Common myeloid progenitor, CD34-positive (primary cell): Measurements from ENCODE around the gene ADAM15.

Experiments used
- CTCF ChIA-PET: fragments of 350-600 bp; sonication (Branson Sonifier 250); formaldehyde crosslinking; loops from one replicate; lab custom pipeline; 2021; ENCODE audit warnings: antibody characterized with exemption; lab: Charles Lee
- POLR2A ChIA-PET: fragments of 350-600 bp; sonication (Branson Sonifier 250); formaldehyde crosslinking; loops from one replicate; lab custom pipeline; 2021; ENCODE audit warnings: antibody characterized with exemption; lab: Charles Lee
- DNase-seq, 3 donors: peaks; one replicate each; pipeline versions ENCODE4 v3.0.0 to v3.0.0-alpha.2; 2013
- H3K27ac ChIP-seq, 2 experiments: 1 replicate in 1 of 2; 2 replicates in 1 of 2; pipeline ENCODE4 v1.7.0; 2013; ENCODE audit warnings: inconsistent platforms in 2 of 2, low read length in 2 of 2, mild to moderate bottlenecking in 2 of 2, low read depth in 1 of 2, moderate library complexity in 1 of 2; ENCODE audit not compliant: severe bottlenecking in 2 of 2, insufficient read depth in 1 of 2, poor library complexity in 1 of 2
- H3K27me3 ChIP-seq, 5 experiments: replicated peaks in 2 of 5; 1 replicate in 3 of 5; 2 replicates in 2 of 5; pipeline versions ENCODE4 v1.6.1 to v1.7.0; 2013; ENCODE audit warnings: low read length in 4 of 5, mild to moderate bottlenecking in 2 of 5, moderate library complexity in 2 of 5, inconsistent platforms in 1 of 5; ENCODE audit not compliant: insufficient read depth in 5 of 5, control insufficient read depth in 4 of 5
- H3K36me3 ChIP-seq, 4 experiments: 1 replicate in 2 of 4; 2 replicates in 2 of 4; pipeline versions ENCODE4 v1.6.1 to v1.7.0; 2013; ENCODE audit warnings: low read length in 3 of 4, control low read depth in 1 of 4, mild to moderate bottlenecking in 1 of 4; ENCODE audit not compliant: control insufficient read depth in 4 of 4, insufficient read depth in 4 of 4
- H3K4me1 ChIP-seq, 4 experiments: 1 replicate in 3 of 4; 2 replicates in 1 of 4; pipeline versions ENCODE4 v1.6.1 to v1.7.1; 2013; ENCODE audit warnings: low read length in 3 of 4, mild to moderate bottlenecking in 3 of 4, control low read depth in 1 of 4, inconsistent platforms in 1 of 4, moderate library complexity in 1 of 4; ENCODE audit not compliant: control insufficient read depth in 4 of 4, insufficient read depth in 4 of 4; ENCODE audit errors: control extremely low read depth in 1 of 4
- H3K4me3 ChIP-seq, 7 experiments: 1 replicate in 4 of 7; 2 replicates in 3 of 7; pipeline versions ENCODE4 v1.5.1 to v1.7.0; 2013; ENCODE audit warnings: mild to moderate bottlenecking in 7 of 7, low read length in 6 of 7, moderate library complexity in 6 of 7, inconsistent platforms in 2 of 7, low read depth in 2 of 7, control low read depth in 1 of 7; ENCODE audit not compliant: insufficient read depth in 4 of 7, control insufficient read depth in 1 of 7; ENCODE audit errors: extremely low read depth in 1 of 7
- H3K9me3 ChIP-seq, 5 experiments: 1 replicate in 4 of 5; 2 replicates in 1 of 5; pipeline versions ENCODE4 v1.6.1 to v1.7.1; 2013; ENCODE audit warnings: low read length in 4 of 5, mild to moderate bottlenecking in 2 of 5, inconsistent platforms in 1 of 5, low read depth in 1 of 5, moderate library complexity in 1 of 5; ENCODE audit not compliant: control insufficient read depth in 4 of 5, insufficient read depth in 2 of 5; ENCODE audit errors: control extremely low read depth in 1 of 5
- WGBS: methylation state at CpG from one replicate; pipeline ENCODE4 v1.1.5; 2013; ENCODE audit not compliant: insufficient coverage; 5-methylcytosine and 5-hydroxymethylcytosine counted together

Gene ADAM15

GRCh38 chr1:155022136-155022926, 28.8 kb upstream of the ADAM15 start:
- Histone ChIP-seq H3K36me3 (no peaks in the 10 kb centered on the region), H3K27me3 (no peaks in the 10 kb centered on the region), H3K9me3 (no peaks in the 10 kb centered on the region), H3K4me1 (peaks cover 0 to 13% (median 10%) of the 10 kb centered on the region in 4 experiments), H3K27ac (no peak overlapping the region), H3K4me3 (no peak overlapping the region)
- ChIA-PET CTCF (interaction anchor here (0.9 to 12.4 kb wide), 12 partner anchors 8 to 63 kb away, joined by 3 to 233 read pairs (median 4); partner anchors contain the start of genes LENEP, SHC1 and ZBTB7B), POLR2A (no interaction called here)
- no peak for DNase-seq
- WGBS = 95% methylated on average over 4 of the region's 8 CpGs

DNA sequence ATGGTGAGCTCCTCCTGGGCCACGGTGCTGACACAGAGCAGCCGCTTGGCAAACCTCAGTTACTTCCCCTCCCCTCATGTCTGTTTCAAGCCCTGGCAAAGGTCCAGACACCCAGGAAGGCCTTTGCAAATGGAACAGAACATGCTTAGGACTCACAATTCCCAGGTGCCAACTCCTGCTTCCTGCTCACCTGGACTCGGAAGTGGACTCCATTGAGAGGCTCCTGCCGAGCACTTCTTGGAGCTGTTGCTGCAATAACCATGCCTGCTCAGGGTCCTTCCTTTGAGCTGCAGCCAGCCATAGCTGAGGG, 28.2 kb upstream of the ADAM15 start:
- H3K4me3 ChIP-seq = no peak overlapping the region
- WGBS = 80% methylated on average over 4 of the region's 4 CpGs
- no peaks in the 10 kb centered on the region for H3K36me3 ChIP-seq
- no peaks in the 10 kb centered on the region for H3K9me3 ChIP-seq
- H3K27ac ChIP-seq = no peak overlapping the region
- ChIA-PET CTCF (interaction anchor here (0.9 to 12.4 kb wide), 11 partner anchors 8 to 62 kb away, joined by 3 to 233 read pairs (median 4); partner anchors contain the start of genes LENEP, SHC1 and ZBTB7B), POLR2A (no interaction called here)
- no peak for DNase-seq
- peaks cover 0 to 8% (median 5%) of the 10 kb centered on the region in 4 experiments for H3K4me1 ChIP-seq
- H3K27me3 ChIP-seq = no peaks in the 10 kb centered on the region

DNA sequence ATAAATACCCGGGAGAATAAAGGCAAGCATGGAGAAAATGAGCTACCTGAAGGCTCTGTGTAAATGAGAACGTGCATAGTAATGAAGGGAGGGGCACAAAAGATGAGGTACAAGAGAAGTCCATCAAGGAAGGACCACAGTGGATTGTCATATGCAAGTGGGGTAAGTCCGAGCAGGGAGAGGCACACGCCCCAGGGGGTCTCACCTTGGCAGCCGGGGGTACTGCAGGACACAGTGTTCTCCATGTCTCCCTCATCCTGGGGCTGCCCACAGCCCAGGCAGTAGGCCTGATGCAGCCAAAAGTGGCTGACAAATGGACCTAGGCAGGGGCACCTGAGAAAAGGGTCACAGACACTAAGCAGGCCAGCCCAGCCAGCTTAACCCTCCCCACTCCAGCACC, 27.5 kb upstream of the ADAM15 start:
- Histone ChIP-seq H3K4me3 (no peak overlapping the region), H3K36me3 (no peaks in the 10 kb centered on the region), H3K4me1 (peaks cover 0 to 4% (median under 1%) of the 10 kb centered on the region in 4 experiments), H3K27me3 (no peaks in the 10 kb centered on the region), H3K27ac (no peak overlapping the region), H3K9me3 (no peaks in the 10 kb centered on the region)
- ChIA-PET POLR2A (no interaction called here), CTCF (interaction anchor here (1.1 to 10.1 kb wide), 5 partner anchors 9 to 62 kb away, joined by 3 to 159 read pairs (median 4); no protein-coding TSS in a partner anchor)
- DNase-seq = no peak
- 97% methylated on average over 5 of the region's 5 CpGs for WGBS

GRCh38 chr1:155024315-155024714, 26.8 kb upstream of the ADAM15 start:
- peaks cover 0 to 4% (median 0%) of the 10 kb centered on the region in 4 experiments for H3K4me1 ChIP-seq
- H3K4me3 ChIP-seq = no peak overlapping the region
- 96% methylated on average over 8 of the region's 9 CpGs for WGBS
- POLR2A ChIA-PET = no interaction called here
- H3K27me3 ChIP-seq = no peaks in the 10 kb centered on the region
- H3K36me3 ChIP-seq = no peaks in the 10 kb centered on the region
- CTCF ChIA-PET = interaction anchor here (10.1 kb wide), 1 partner anchor 19 kb away, joined by 159 read pairs; no protein-coding TSS in a partner anchor
- no peak overlapping the region for H3K27ac ChIP-seq
- DNase-seq = no peak
- no peaks in the 10 kb centered on the region for H3K9me3 ChIP-seq

- ChIA-PET CTCF (interaction anchor here (0.7 to 1.4 kb wide), 3 partner anchors 8 to 18 kb away, joined by 3 to 5 read pairs (median 3); no protein-coding TSS in a partner anchor), POLR2A (no interaction called here)
- 90% methylated on average over 8 of the region's 9 CpGs for WGBS
- Histone ChIP-seq H3K4me3 (no peak overlapping the region), H3K27me3 (no peaks in the 10 kb centered on the region), H3K27ac (no peak overlapping the region), H3K4me1 (peaks cover 0 to 4% (median 0%) of the 10 kb centered on the region in 4 experiments), H3K9me3 (no peaks in the 10 kb centered on the region), H3K36me3 (no peaks in the 10 kb centered on the region)
- no peak for DNase-seq
Observed at GRCh38 chr1:155026154-155026553, 25.0 kb upstream of the ADAM15 start.

DNA sequence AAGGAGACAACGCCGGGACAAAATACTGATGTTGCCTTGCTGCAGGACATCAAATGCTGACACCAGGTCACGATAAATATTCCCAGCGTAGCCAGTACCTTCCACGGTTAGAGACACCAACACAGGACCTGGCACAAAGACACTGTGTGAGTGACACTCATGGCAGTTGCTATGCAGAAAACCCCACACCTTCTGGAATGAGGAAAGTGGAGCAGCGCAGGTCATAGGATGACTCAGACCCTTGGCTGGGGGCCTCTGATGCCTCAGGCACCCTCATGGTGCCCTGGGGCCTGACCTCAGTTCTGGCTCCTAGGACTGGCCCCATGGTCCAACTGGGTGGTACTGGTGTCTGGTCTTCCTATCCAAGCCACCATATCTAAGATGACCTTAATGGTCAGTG, 24.5 kb upstream of the ADAM15 start:
- no peak overlapping the region for H3K27ac ChIP-seq
- no peaks in the 10 kb centered on the region for H3K9me3 ChIP-seq
- H3K36me3 ChIP-seq = no peaks in the 10 kb centered on the region
- ChIA-PET POLR2A (no interaction called here), CTCF (interaction anchor here (0.9 to 1.4 kb wide), 2 partner anchors 9 to 44 kb away, joined by 5 read pairs; no protein-coding TSS in a partner anchor)
- H3K27me3 ChIP-seq = no peaks in the 10 kb centered on the region
- WGBS = 94% methylated on average over 6 of the region's 6 CpGs
- DNase-seq = peak in 1 of 3 donors; percentile 21
- no peak overlapping the region for H3K4me3 ChIP-seq
- peaks cover 0 to 4% (median 0%) of the 10 kb centered on the region in 4 experiments for H3K4me1 ChIP-seq
